GM12878 (cell line): ENCODE measurements around the gene MTHFS. TPM values are rescaled to one million over a fixed set of nuclear protein-coding genes. Genes with fewer than 3 reads are reported as not detected.

Experiments used
- ATAC-seq: fragments of 200-7000 bp; cut with Tn5 transposase; 3 replicates; pipeline ENCODE4 v1.9.1; 2020; ENCODE audit warnings: mild to moderate bottlenecking, moderate library complexity
- BruUV-seq: library from RNA; stranded (reverse); fragments of 400-500 nt; replicated peaks from 2 replicates; lab custom pipeline; 2021; lab: Mats Ljungman, UMichigan
- CTCF ChIA-PET: fragments of 300-600 bp; sonication (Branson Sonifier 250); formaldehyde crosslinking; extraction: SDS; loops from one replicate; lab custom pipeline; 2021; ENCODE audit warnings: inconsistent platforms; lab: Yijun Ruan, JAX
- POLR2A ChIA-PET: fragments of 350-600 bp; formaldehyde crosslinking; extraction: SDS; loops from one replicate; lab custom pipeline; 2021; ENCODE audit warnings: inconsistent platforms; lab: Charles Lee
- RAD21 ChIA-PET: fragments of 300-600 bp; sonication (Branson Sonifier 250); formaldehyde crosslinking; loops from one replicate; lab custom pipeline; 2023; ENCODE audit warnings: antibody characterized with exemption; ENCODE audit not compliant: unreplicated experiment; lab: Charles Lee
- SMC1A ChIA-PET: fragments of 300-600 bp; sonication (Branson Sonifier 250); formaldehyde crosslinking; loops from one replicate; lab custom pipeline; 2023; ENCODE audit not compliant: unreplicated experiment, uncharacterized antibody; lab: Charles Lee
- DNase-seq: peaks from one replicate; pipeline ENCODE4 v3.0.0-alpha.2; 2011; ENCODE audit warnings: low read depth, low spot score
- FAIRE-seq: peaks from 3 replicates; lab custom pipeline; 2011; peaks lifted over from hg19 to GRCh38; lab: Jason Lieb, UNC
- H2AFZ ChIP-seq: 2 replicates; pipeline ENCODE4 v1.6.0; 2011; ENCODE audit warnings: low read depth, low read length, control low read depth; ENCODE audit not compliant: control insufficient read depth
- H3K27ac ChIP-seq: 2 replicates; pipeline ENCODE4 v1.5.1; 2011; ENCODE audit warnings: control low read depth; ENCODE audit not compliant: control insufficient read depth, insufficient read depth
- H3K27me3 ChIP-seq, 2 experiments: replicated peaks in 1 of 2; 2 replicates each; pipeline versions ENCODE4 v1.6.0 to v1.6.1; 2011; ENCODE audit warnings: low read length in 1 of 2; ENCODE audit not compliant: control insufficient read depth in 2 of 2, insufficient read depth in 2 of 2
- H3K36me3 ChIP-seq, 2 experiments: 2 replicates each; pipeline ENCODE4 v1.5.1; 2011; ENCODE audit warnings: low read length in 1 of 2; ENCODE audit not compliant: control insufficient read depth in 2 of 2, insufficient read depth in 2 of 2
- H3K4me1 ChIP-seq: 2 replicates; pipeline ENCODE4 v1.6.1; 2011; ENCODE audit warnings: mild to moderate bottlenecking, low read length, moderate library complexity, mixed read lengths; ENCODE audit not compliant: control insufficient read depth, insufficient read depth
- H3K4me2 ChIP-seq: 2 replicates; pipeline ENCODE4 v1.6.0; 2011; ENCODE audit warnings: control low read depth; ENCODE audit not compliant: control insufficient read depth, insufficient read depth
- H3K4me3 ChIP-seq: fragments of 200-600 bp; sonication (generic); 2 replicates; pipeline ENCODE4 v1.5.1; 2016
- H3K79me2 ChIP-seq: 2 replicates; pipeline ENCODE4 v1.6.0; 2011; ENCODE audit warnings: low read length; ENCODE audit not compliant: control insufficient read depth, insufficient read depth
- H3K9ac ChIP-seq: 2 replicates; pipeline ENCODE4 v1.8.0; 2011; ENCODE audit warnings: low read length, control low read depth, mixed read lengths; ENCODE audit not compliant: control insufficient read depth, insufficient read depth
- H3K9me3 ChIP-seq: replicated peaks from 3 replicates; pipeline ENCODE4 v1.5.1; 2011; ENCODE audit warnings: mild to moderate bottlenecking, low read length; ENCODE audit not compliant: control insufficient read depth, insufficient read depth
- H4K20me1 ChIP-seq: 2 replicates; pipeline ENCODE4 v1.6.0; 2011; ENCODE audit not compliant: control insufficient read depth, insufficient read depth
- BACH1 ChIP-seq: fragments of 450-650 bp; IDR thresholded peaks from 2 replicates; pipeline ENCODE4 v1.6.1; 2017; ENCODE audit warnings: mild to moderate bottlenecking, borderline replicate concordance
- CHD2 ChIP-seq: IDR thresholded peaks from 2 replicates; pipeline ENCODE4 v1.6.1; 2011; ENCODE audit warnings: low read depth, low read length, improper control_type of control experiment, borderline replicate concordance
- ESRRA ChIP-seq: IDR thresholded peaks from 2 replicates; pipeline ENCODE4 v1.6.1; 2012; ENCODE audit warnings: mild to moderate bottlenecking, low read length, improper control_type of control experiment
- MEF2A ChIP-seq: IDR thresholded peaks from 2 replicates; pipeline ENCODE4 v1.6.1; 2011; ENCODE audit warnings: low read depth, mild to moderate bottlenecking, low read length, moderate library complexity; ENCODE audit not compliant: insufficient read depth
- MYC ChIP-seq: IDR thresholded peaks from 2 replicates; pipeline ENCODE4 v1.6.1; 2011; ENCODE audit warnings: mild to moderate bottlenecking, low read length, moderate library complexity, inconsistent platforms; ENCODE audit not compliant: insufficient read depth, insufficient replicate concordance, insufficient read length, severe bottlenecking
- POLR2A ChIP-seq: IDR thresholded peaks from 2 replicates; pipeline ENCODE4 v1.6.1; 2011; ENCODE audit warnings: low read depth, mild to moderate bottlenecking, low read length
- RB1 ChIP-seq: fragments of 450-650 bp; formaldehyde crosslinking; IDR thresholded peaks from 2 replicates; pipeline ENCODE4 v1.6.1; 2017; ENCODE audit warnings: mild to moderate bottlenecking, borderline replicate concordance
- SREBF1 ChIP-seq: IDR thresholded peaks from 2 replicates; pipeline ENCODE4 v1.6.1; 2012; ENCODE audit warnings: mild to moderate bottlenecking, low read length
- TCF12 ChIP-seq: IDR thresholded peaks from 2 replicates; pipeline ENCODE4 v1.6.1; 2011; ENCODE audit warnings: low read depth, mild to moderate bottlenecking, low read length
- WGBS: methylation state at CpG from one replicate; pipeline ENCODE4 v1.1.6; 2016; ENCODE audit warnings: low lambda C conversion rate; ENCODE audit not compliant: insufficient replicate concordance, insufficient coverage; ENCODE audit errors: missing lambda C conversion rate; 5-methylcytosine and 5-hydroxymethylcytosine counted together
- in situ Hi-C: fragments of 300-500 bp; cut with MboI; formaldehyde crosslinking; loops from 9 replicates; pipeline ENCODE4 v1.14.3; 2018; ENCODE audit warnings: mixed read lengths
- intact Hi-C: fragments of 100-400 bp; cut with micrococcal nuclease; formaldehyde crosslinking; loops from one replicate; pipeline ENCODE4 v1.14.2; 2022; ENCODE audit not compliant: unreplicated experiment
- polyA plus RNA-seq, 11 experiments: library from polyadenylated mRNA; depleted of rRNA in 4 of 11; unstranded in 6 of 11; stranded (reverse) in 5 of 11; fragments of >200 nt; fragmentation: Nextera tagmentation in 4 of 11; fragmentation: Illumina TruSeq in 1 of 11; extraction: Ambion mirVana in 4 of 11; extraction: Trizol in 1 of 11; gene quantifications; 1 replicate in 1 of 11; 2 replicates in 10 of 11; pipeline versions ENCODE4 v1.2.1 to v1.2.3, GENCODE V29; 2011 to 2016; ENCODE audit warnings: inconsistent platforms in 2 of 11, missing spikeins in 2 of 11, low read depth in 1 of 11
- total RNA-seq, 4 experiments: library from RNA; depleted of rRNA in 3 of 4; stranded (reverse); fragments of >200 nt in 3 of 4; fragmentation: Illumina TruSeq in 1 of 4; extraction: Trizol in 1 of 4; gene quantifications; 2 replicates each; pipeline versions ENCODE4 v1.2.1 to v1.2.3, GENCODE V29; 2013 to 2021
- TF ChIP-seq, protein P1 (sequence below): IDR thresholded peaks from 2 replicates; pipeline ENCODE4 v1.6.1; 2012; ENCODE audit warnings: low read depth, low read length, improper control_type of control experiment
- TF ChIP-seq, protein P2 (sequence below): IDR thresholded peaks from 2 replicates; pipeline ENCODE4 v1.6.1; 2011; ENCODE audit warnings: borderline replicate concordance, low read depth, mild to moderate bottlenecking, moderate library complexity, mixed read lengths, low read length; ENCODE audit not compliant: insufficient read depth; ENCODE audit errors: extremely low read length
- TF ChIP-seq, protein P3 (sequence below): IDR thresholded peaks from 2 replicates; pipeline ENCODE4 v1.6.1; 2011; ENCODE audit warnings: low read depth, mild to moderate bottlenecking, low read length, moderate library complexity, borderline replicate concordance; ENCODE audit errors: extremely low read depth

MTHFS gene
- total and polyA plus RNA-seq, 10 of the 15 experiments (the other 5 are each of a cell fraction or from before 2014, with no cell fraction given): 14.0 to 81.9 (median 31.8) TPM

DNA sequence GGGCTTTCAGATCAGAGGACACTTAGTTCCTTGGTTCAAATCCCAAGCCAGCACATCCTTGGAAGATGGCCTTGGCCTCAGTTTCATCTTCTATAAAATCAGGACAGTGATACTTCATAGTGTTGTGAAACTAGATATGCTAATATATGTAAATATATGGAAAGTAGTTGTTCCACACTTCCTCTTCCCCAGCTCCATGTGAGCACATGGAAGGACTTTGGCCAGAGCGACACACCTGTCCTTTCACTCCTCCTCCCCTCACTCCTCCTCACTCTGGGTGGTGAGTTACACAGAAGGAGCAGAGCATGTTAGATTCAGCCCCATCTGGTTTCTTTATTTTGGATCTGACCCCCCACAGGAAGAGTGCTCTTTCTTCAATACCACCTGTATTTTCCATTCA lies 65.2 kb downstream of the MTHFS start (continued):
- no peak for TF ChIP-seq SREBF1
- no peak for TF ChIP-seq POLR2A
- no peak for TF ChIP-seq RB1
- no peak for TF ChIP-seq MYC
- TF ChIP-seq BACH1: no peak
- no peak for TF ChIP-seq ESRRA
- TF ChIP-seq, protein P1, sequence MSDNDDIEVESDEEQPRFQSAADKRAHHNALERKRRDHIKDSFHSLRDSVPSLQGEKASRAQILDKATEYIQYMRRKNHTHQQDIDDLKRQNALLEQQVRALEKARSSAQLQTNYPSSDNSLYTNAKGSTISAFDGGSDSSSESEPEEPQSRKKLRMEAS: no peak
- no peak for TF ChIP-seq CHD2
- no peak for TF ChIP-seq MEF2A
- TF ChIP-seq TCF12: no peak

DNA sequence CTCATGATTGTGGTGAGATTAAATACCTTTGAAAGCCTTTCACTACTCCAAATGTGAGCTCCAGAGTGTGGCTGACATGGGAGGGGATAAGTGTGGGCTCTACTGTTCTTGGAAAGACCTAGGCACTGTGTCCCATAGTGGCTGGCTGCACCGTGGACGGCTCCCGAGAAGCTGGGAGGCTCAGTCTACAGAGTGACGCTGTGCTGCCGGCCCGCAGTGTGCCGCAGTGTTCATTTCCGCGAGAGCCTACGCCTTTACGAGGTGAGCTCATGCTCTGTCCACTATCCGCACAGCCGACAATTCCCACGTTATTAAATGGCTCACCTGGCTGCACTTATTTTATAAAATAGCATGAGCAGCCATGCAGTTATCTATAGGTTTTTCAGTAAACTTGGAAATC lies 66.9 kb downstream of the MTHFS start:
- no peak for FAIRE-seq
- in situ Hi-C loops: no loop called here

More for the DNA sequence above, 66.9 kb downstream of the MTHFS start:
- Histone ChIP-seq H3K9ac (no peak overlapping the region), H2AFZ (no peak overlapping the region), H3K4me3 (no peak overlapping the region), H3K27me3 (no peaks in the 10 kb centered on the region), H3K36me3 (no peaks in the 10 kb centered on the region; a peak in 1 of 4 replicates), H3K9me3 (no peaks in the 10 kb centered on the region), H3K27ac (no peak overlapping the region), H3K79me2 (no peaks in the 10 kb centered on the region), H4K20me1 (no peaks in the 10 kb centered on the region), H3K4me2 (no peak overlapping the region), H3K4me1 (peaks cover 7% of the 10 kb centered on the region)
- POLR2A ChIA-PET: no interaction called here
- intact Hi-C loops: no loop called here
- ATAC-seq: no peak
- SMC1A ChIA-PET: no interaction called here
- TF ChIP-seq, protein P2, sequence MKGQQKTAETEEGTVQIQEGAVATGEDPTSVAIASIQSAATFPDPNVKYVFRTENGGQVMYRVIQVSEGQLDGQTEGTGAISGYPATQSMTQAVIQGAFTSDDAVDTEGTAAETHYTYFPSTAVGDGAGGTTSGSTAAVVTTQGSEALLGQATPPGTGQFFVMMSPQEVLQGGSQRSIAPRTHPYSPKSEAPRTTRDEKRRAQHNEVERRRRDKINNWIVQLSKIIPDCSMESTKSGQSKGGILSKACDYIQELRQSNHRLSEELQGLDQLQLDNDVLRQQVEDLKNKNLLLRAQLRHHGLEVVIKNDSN: no peak
- TF ChIP-seq, protein P3, sequence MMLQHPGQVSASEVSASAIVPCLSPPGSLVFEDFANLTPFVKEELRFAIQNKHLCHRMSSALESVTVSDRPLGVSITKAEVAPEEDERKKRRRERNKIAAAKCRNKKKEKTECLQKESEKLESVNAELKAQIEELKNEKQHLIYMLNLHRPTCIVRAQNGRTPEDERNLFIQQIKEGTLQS: no peak
- CTCF ChIA-PET: no interaction called here
- BruUV-seq: no TSS peak
- RAD21 ChIA-PET: no interaction called here
- DNase-seq: no peak
- WGBS: 86% methylated on average over 14 of the region's 14 CpGs
